Measurements from ENCODE around the gene PEX26. TPM values are rescaled to one million over a fixed set of nuclear protein-coding genes. Genes with fewer than 3 reads are reported as not detected.
"Not testable (repeated sequence)": the region's sequence is repeated elsewhere in the genome, so short reads cannot be mapped to it uniquely, and the experiment has no call there.

PEX26 gene
- total and polyA plus RNA-seq, 9 donors = 9.8 to 19.6 (median 15.6) TPM

DNA sequence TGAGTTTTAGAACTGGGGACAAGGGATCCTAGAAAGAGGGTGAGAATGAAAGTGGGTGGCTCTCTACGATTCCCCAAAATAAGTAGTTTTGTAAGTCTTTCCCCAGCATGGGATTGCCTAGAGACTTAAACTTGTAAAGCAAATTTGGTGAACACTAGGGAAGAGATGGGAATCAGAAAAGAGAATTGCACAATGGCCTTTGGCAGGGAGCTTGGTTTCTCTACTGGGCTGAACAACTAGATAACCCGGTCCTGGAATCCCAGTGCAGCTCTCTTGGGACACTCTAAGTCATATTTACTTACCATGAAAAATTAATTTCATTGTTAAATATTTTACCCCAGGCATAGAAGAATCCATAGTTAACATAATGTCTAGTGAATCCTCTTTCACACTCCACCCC is 55.7 kb downstream of the PEX26 start:
- no peak overlapping the region for H3K27ac ChIP-seq (ENCODE audit: low read length)
- H3K4me3 ChIP-seq (ENCODE audit: low read length) = no peak overlapping the region
- no CpG with 5 or more reads among the region's 2 CpGs for WGBS (ENCODE audit: insufficient coverage)
- no peaks in the 10 kb centered on the region for H3K4me1 ChIP-seq (ENCODE audit: control insufficient read depth, insufficient read depth, low read length)
- peaks cover 14% of the 10 kb centered on the region for H3K36me3 ChIP-seq (ENCODE audit: control insufficient read depth, insufficient read depth, low read length)
- no peak for DNase-seq
- H3K27me3 ChIP-seq (ENCODE audit: control insufficient read depth, insufficient read depth, low read length) = no peaks in the 10 kb centered on the region
- no peaks in the 10 kb centered on the region for H3K9me3 ChIP-seq (replicated peaks; ENCODE audit: control insufficient read depth, low read depth, low read length)

DNA sequence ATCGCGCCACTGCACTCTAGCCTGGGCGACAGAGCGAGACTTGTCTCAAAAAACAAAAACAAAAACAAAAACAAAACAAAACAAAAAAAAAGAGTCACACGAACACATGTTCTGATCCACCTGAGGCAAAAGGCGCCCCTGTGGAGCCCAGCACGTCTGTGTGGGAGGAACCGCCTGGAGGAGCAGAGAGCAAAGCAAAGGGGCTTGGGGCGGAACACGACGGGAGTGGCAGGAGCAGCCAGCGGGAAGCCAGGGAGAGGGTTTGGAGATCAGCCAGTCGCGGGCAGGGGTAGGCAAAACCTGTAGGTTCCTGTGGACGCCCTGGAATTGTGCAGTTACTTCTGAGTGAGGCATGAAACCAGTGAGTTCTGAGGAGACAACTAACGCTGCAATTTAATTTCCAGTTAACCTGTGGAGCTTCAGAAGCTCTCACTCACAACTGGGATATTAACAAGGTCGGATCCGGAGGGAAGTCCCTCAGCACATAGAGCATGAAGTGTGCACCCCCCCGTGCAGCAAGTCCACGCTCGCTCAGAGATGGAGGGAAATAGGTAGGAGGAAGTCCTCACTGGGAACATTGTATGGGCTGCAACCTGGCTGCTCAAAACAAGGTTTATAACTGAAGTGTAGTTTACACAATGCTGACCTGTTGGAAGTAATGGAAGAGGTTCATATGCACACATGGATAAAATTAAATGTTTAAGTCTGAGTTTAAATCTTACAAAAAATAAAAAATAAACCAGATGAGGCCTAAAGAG is 59.0 kb downstream of the PEX26 start:
- no peak overlapping the region for H3K4me3 ChIP-seq (ENCODE audit: low read length)
- 87% methylated on average over 14 of the region's 21 CpGs for WGBS (ENCODE audit: insufficient coverage)
- H3K36me3 ChIP-seq (ENCODE audit: control insufficient read depth, insufficient read depth, low read length) = peaks cover 11% of the 10 kb centered on the region
- no peaks in the 10 kb centered on the region for H3K9me3 ChIP-seq (replicated peaks; ENCODE audit: control insufficient read depth, low read depth, low read length)
- H3K4me1 ChIP-seq (ENCODE audit: control insufficient read depth, insufficient read depth, low read length) = no peaks in the 10 kb centered on the region
- no peak for DNase-seq
- H3K27me3 ChIP-seq (ENCODE audit: control insufficient read depth, insufficient read depth, low read length) = no peaks in the 10 kb centered on the region
- no peak overlapping the region for H3K27ac ChIP-seq (ENCODE audit: low read length)

DNA sequence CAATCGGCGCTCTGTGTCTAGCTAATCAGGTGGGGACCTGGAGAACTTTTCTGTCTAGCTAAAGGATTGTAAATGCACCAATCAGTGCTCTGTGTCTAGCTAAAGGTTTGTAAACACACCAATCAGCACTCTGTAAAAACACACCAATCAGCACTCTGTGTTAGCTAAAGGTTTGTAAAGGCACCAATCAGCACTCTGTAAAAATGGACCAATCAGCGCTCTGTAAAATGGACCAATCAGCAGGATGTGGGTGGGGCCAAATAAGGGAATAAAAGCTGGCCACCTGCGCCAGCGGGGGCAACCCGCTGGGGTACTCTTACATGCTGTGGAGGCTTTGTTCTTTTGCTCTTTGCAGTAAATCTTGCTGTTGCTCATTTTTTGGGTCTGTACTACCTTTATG is 63.2 kb downstream of the PEX26 start:
- 100% methylated on average over 3 of the region's 6 CpGs for WGBS (ENCODE audit: insufficient coverage)
- H3K9me3 ChIP-seq (replicated peaks; ENCODE audit: control insufficient read depth, low read depth, low read length); H3K27ac ChIP-seq (ENCODE audit: low read length); H3K27me3 ChIP-seq (ENCODE audit: control insufficient read depth, insufficient read depth, low read length); H3K36me3 ChIP-seq (ENCODE audit: control insufficient read depth, insufficient read depth, low read length); H3K4me1 ChIP-seq (ENCODE audit: control insufficient read depth, insufficient read depth, low read length); DNase-seq; H3K4me3 ChIP-seq (ENCODE audit: low read length): not testable (repeated sequence)

GRCh38 chr22:18144105-18144504 is 66.3 kb downstream of the PEX26 start:
- no peak overlapping the region for H3K27ac ChIP-seq (ENCODE audit: low read length)
- H3K36me3 ChIP-seq (ENCODE audit: control insufficient read depth, insufficient read depth, low read length) = no peaks in the 10 kb centered on the region

GRCh38 chr22:18145676-18146388 is 68.0 kb downstream of the PEX26 start:
- no peak overlapping the region for H3K27ac ChIP-seq (ENCODE audit: low read length)

More at GRCh38 chr22:18144105-18144504, 66.3 kb downstream of the PEX26 start:
- DNase-seq = no peak
- H3K4me1 ChIP-seq (ENCODE audit: control insufficient read depth, insufficient read depth, low read length) = peaks cover under 1% of the 10 kb centered on the region
- H3K4me3 ChIP-seq (ENCODE audit: low read length) = no peak overlapping the region
- no peaks in the 10 kb centered on the region for H3K9me3 ChIP-seq (replicated peaks; ENCODE audit: control insufficient read depth, low read depth, low read length)
- H3K27me3 ChIP-seq (ENCODE audit: control insufficient read depth, insufficient read depth, low read length) = no peaks in the 10 kb centered on the region

DNA sequence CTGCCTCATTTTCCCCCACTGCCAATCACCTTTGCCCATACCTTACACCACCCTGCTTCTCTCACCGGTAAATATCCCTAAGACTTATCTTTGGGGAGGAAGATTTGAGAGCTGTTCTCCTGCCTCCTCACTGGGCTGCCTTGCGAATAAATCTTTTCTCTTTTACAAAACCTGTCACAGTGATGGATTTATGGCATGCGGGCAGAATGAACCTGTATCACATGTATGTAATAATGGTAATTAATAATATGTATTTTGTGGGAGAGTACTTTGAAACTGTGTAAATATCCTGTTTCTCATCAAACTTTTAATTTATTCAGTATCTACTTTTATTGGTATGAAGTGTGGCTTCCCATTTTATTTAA is 68.6 kb downstream of the PEX26 start:
- Histone ChIP-seq H3K27me3 (ENCODE audit: control insufficient read depth, insufficient read depth, low read length) (no peaks in the 10 kb centered on the region), H3K4me3 (ENCODE audit: low read length) (no peak overlapping the region), H3K36me3 (ENCODE audit: control insufficient read depth, insufficient read depth, low read length) (no peaks in the 10 kb centered on the region), H3K4me1 (ENCODE audit: control insufficient read depth, insufficient read depth, low read length) (peaks cover 6% of the 10 kb centered on the region), H3K9me3 (replicated peaks; ENCODE audit: control insufficient read depth, low read depth, low read length) (no peaks in the 10 kb centered on the region), H3K27ac (ENCODE audit: low read length) (no peak overlapping the region)
- WGBS (ENCODE audit: insufficient coverage) = no CpG with 5 or more reads among the region's 3 CpGs
- DNase-seq = no peak

More at GRCh38 chr22:18145676-18146388, 68.0 kb downstream of the PEX26 start:
- WGBS (ENCODE audit: insufficient coverage) = 77% methylated on average over 17 of the region's 23 CpGs
- Histone ChIP-seq H3K4me1 (ENCODE audit: control insufficient read depth, insufficient read depth, low read length) (peaks cover 6% of the 10 kb centered on the region), H3K36me3 (ENCODE audit: control insufficient read depth, insufficient read depth, low read length) (no peaks in the 10 kb centered on the region), H3K27me3 (ENCODE audit: control insufficient read depth, insufficient read depth, low read length) (no peaks in the 10 kb centered on the region), H3K9me3 (replicated peaks; ENCODE audit: control insufficient read depth, low read depth, low read length) (no peaks in the 10 kb centered on the region), H3K4me3 (ENCODE audit: low read length) (no peak overlapping the region)
- DNase-seq = no peak

GRCh38 chr22:18147791-18148190 is 70.0 kb downstream of the PEX26 start:
- 90% methylated on average over 2 of the region's 5 CpGs for WGBS (ENCODE audit: insufficient coverage)
- Histone ChIP-seq H3K27ac (ENCODE audit: low read length) (no peak overlapping the region), H3K9me3 (replicated peaks; ENCODE audit: control insufficient read depth, low read depth, low read length) (no peaks in the 10 kb centered on the region), H3K4me1 (ENCODE audit: control insufficient read depth, insufficient read depth, low read length) (peaks cover 11% of the 10 kb centered on the region), H3K27me3 (ENCODE audit: control insufficient read depth, insufficient read depth, low read length) (no peaks in the 10 kb centered on the region), H3K4me3 (ENCODE audit: low read length) (no peak overlapping the region), H3K36me3 (ENCODE audit: control insufficient read depth, insufficient read depth, low read length) (no peaks in the 10 kb centered on the region)
- no peak for DNase-seq

- DNase-seq = no peak
- no peaks in the 10 kb centered on the region for H3K36me3 ChIP-seq (ENCODE audit: control insufficient read depth, insufficient read depth, low read length)
- H3K9me3 ChIP-seq (replicated peaks; ENCODE audit: control insufficient read depth, low read depth, low read length) = no peaks in the 10 kb centered on the region
- H3K27me3 ChIP-seq (ENCODE audit: control insufficient read depth, insufficient read depth, low read length) = no peaks in the 10 kb centered on the region
- H3K27ac ChIP-seq (ENCODE audit: low read length) = no peak overlapping the region
- H3K4me1 ChIP-seq (ENCODE audit: control insufficient read depth, insufficient read depth, low read length) = peaks cover 13% of the 10 kb centered on the region
- no peak overlapping the region for H3K4me3 ChIP-seq (ENCODE audit: low read length)
- WGBS (ENCODE audit: insufficient coverage) = 100% methylated on average over 6 of the region's 17 CpGs
Measured at GRCh38 chr22:18148293-18148965, 70.6 kb downstream of the PEX26 start.

GRCh38 chr22:18152519-18152918 is 74.7 kb downstream of the PEX26 start:
- Histone ChIP-seq H3K27me3 (ENCODE audit: control insufficient read depth, insufficient read depth, low read length) (no peaks in the 10 kb centered on the region), H3K4me3 (ENCODE audit: low read length) (no peak overlapping the region), H3K4me1 (ENCODE audit: control insufficient read depth, insufficient read depth, low read length) (peaks cover 26% of the 10 kb centered on the region), H3K27ac (ENCODE audit: low read length) (no peak overlapping the region), H3K36me3 (ENCODE audit: control insufficient read depth, insufficient read depth, low read length) (peaks cover 5% of the 10 kb centered on the region), H3K9me3 (replicated peaks; ENCODE audit: control insufficient read depth, low read depth, low read length) (no peaks in the 10 kb centered on the region)
- peak; percentile 27 for DNase-seq
- 71% methylated on average over 7 of the region's 8 CpGs for WGBS (ENCODE audit: insufficient coverage)

GRCh38 chr22:18154821-18155390 is 77.1 kb downstream of the PEX26 start:
- H3K27me3 ChIP-seq (ENCODE audit: control insufficient read depth, insufficient read depth, low read length) = no peaks in the 10 kb centered on the region
- no peak overlapping the region for H3K4me3 ChIP-seq (ENCODE audit: low read length)
- H3K27ac ChIP-seq (ENCODE audit: low read length) = no peak overlapping the region
- DNase-seq = no peak
- H3K9me3 ChIP-seq (replicated peaks; ENCODE audit: control insufficient read depth, low read depth, low read length) = no peaks in the 10 kb centered on the region
- peaks cover 10% of the 10 kb centered on the region for H3K36me3 ChIP-seq (ENCODE audit: control insufficient read depth, insufficient read depth, low read length)
- 88% methylated on average over 6 of the region's 8 CpGs for WGBS (ENCODE audit: insufficient coverage)
- H3K4me1 ChIP-seq (ENCODE audit: control insufficient read depth, insufficient read depth, low read length) = peaks cover 24% of the 10 kb centered on the region
